ENCODE data around the gene IAH1. TPM values are rescaled to one million over a fixed set of nuclear protein-coding genes. Genes with fewer than 3 reads are reported as not detected.

IAH1 gene
- total and polyA plus RNA-seq, 2 experiments from 2014 or later = 12.7 to 33.7 TPM

GRCh38 chr2:9463698-9464034 is 10.7 kb upstream of the IAH1 start:
- no peaks in the 10 kb centered on the region for H3K27me3 ChIP-seq (ENCODE audit: insufficient read depth)
- no peak overlapping the region for H3K4me3 Mint-ChIP-seq
- peaks cover 5% of the 10 kb centered on the region; the same call in 1 of the 2 replicates for H4K20me1 ChIP-seq (replicated peaks; ENCODE audit: insufficient read depth)
- H3K27ac Mint-ChIP-seq = no peak overlapping the region
- no peaks in the 10 kb centered on the region for H3K4me1 Mint-ChIP-seq
- H3K4me1 ChIP-seq (ENCODE audit: insufficient read depth) = no peaks in the 10 kb centered on the region
- ATAC-seq (no peak), DNase-seq (ENCODE audit: low spot score) (no peak)
- H3F3A ChIP-seq (replicated peaks; ENCODE audit: low read depth) = no peaks in the 10 kb centered on the region
- H3K36me3 Mint-ChIP-seq (ENCODE audit: low read depth) = peaks cover 46% of the 10 kb centered on the region
- H3K4me2 ChIP-seq = no peak overlapping the region
- no peak overlapping the region for H2AFZ ChIP-seq
- H3K27ac ChIP-seq (ENCODE audit: low read depth) = no peak overlapping the region
- no peak for TF ChIP-seq ZNF114 (CRISPR knock-in tag; IDR thresholded peaks at IDR 0.05)
- TF ChIP-seq JUNB (IDR thresholded peaks at IDR 0.05; ENCODE audit: unreplicated experiment) = no peak
- no peak for TF ChIP-seq EZH2phosphoT487 (IDR thresholded peaks at IDR 0.05; ENCODE audit: unreplicated experiment)
- no peak for TF ChIP-seq EZH2 (IDR thresholded peaks at IDR 0.05; ENCODE audit: low read depth, unreplicated experiment)
- no peak for TF ChIP-seq STAT1 (IDR thresholded peaks at IDR 0.05; ENCODE audit: unreplicated experiment)
- TF ChIP-seq NANOG (IDR thresholded peaks at IDR 0.05; ENCODE audit: borderline replicate concordance) = no peak
- no peak for TF ChIP-seq ETS1 (IDR thresholded peaks at IDR 0.05)
- no peak for TF ChIP-seq CREB1 (CRISPR knock-in tag; IDR thresholded peaks at IDR 0.05; ENCODE audit: low read depth)
- TF ChIP-seq CTCF (conservative IDR thresholded peaks at IDR 0.05; ENCODE audit: low read depth in 2 of 2) = no peak
- no peak for TF ChIP-seq POLR2AphosphoS5 (IDR thresholded peaks at IDR 0.05; ENCODE audit: low read depth)
- H3K27me3 Mint-ChIP-seq (ENCODE audit: insufficient read depth, low read depth, poor library complexity) = no peaks in the 10 kb centered on the region
- H3K79me2 ChIP-seq (replicated peaks; ENCODE audit: insufficient read depth) = no peaks in the 10 kb centered on the region
- H3K9me3 Mint-ChIP-seq = no peaks in the 10 kb centered on the region
- H3K36me3 ChIP-seq (ENCODE audit: insufficient read depth) = peaks cover 7% of the 10 kb centered on the region
- H3K9me2 ChIP-seq (ENCODE audit: insufficient read depth) = no peaks in the 10 kb centered on the region
- H3K4me3 ChIP-seq = no peak overlapping the region

- peaks cover 39% of the 10 kb centered on the region for H3K36me3 Mint-ChIP-seq (ENCODE audit: low read depth)
- TF ChIP-seq POLR2AphosphoS5 (IDR thresholded peaks at IDR 0.05; ENCODE audit: low read depth) = no peak
- no peak for TF ChIP-seq NANOG (IDR thresholded peaks at IDR 0.05; ENCODE audit: borderline replicate concordance)
- no peak for TF ChIP-seq ZNF114 (CRISPR knock-in tag; IDR thresholded peaks at IDR 0.05)
- TF ChIP-seq STAT1 (IDR thresholded peaks at IDR 0.05; ENCODE audit: unreplicated experiment) = no peak
- TF ChIP-seq EZH2phosphoT487 (IDR thresholded peaks at IDR 0.05; ENCODE audit: unreplicated experiment) = no peak
- TF ChIP-seq CTCF (conservative IDR thresholded peaks at IDR 0.05; ENCODE audit: low read depth in 2 of 2) = no peak
- TF ChIP-seq EZH2 (IDR thresholded peaks at IDR 0.05; ENCODE audit: low read depth, unreplicated experiment) = no peak
Observed at GRCh38 chr2:9465170-9465569, 9.2 kb upstream of the IAH1 start.

More at GRCh38 chr2:9465170-9465569, 9.2 kb upstream of the IAH1 start:
- no peaks in the 10 kb centered on the region for H3K27me3 Mint-ChIP-seq (ENCODE audit: insufficient read depth, low read depth, poor library complexity)
- Histone ChIP-seq H2AFZ (no peak overlapping the region), H3K36me3 (ENCODE audit: insufficient read depth) (peaks cover 7% of the 10 kb centered on the region), H4K20me1 (replicated peaks; ENCODE audit: insufficient read depth) (peaks cover 5% of the 10 kb centered on the region; the same call in 1 of the 2 replicates), H3K27me3 (ENCODE audit: insufficient read depth) (no peaks in the 10 kb centered on the region), H3K4me1 (ENCODE audit: insufficient read depth) (no peaks in the 10 kb centered on the region), H3K79me2 (replicated peaks; ENCODE audit: insufficient read depth) (no peaks in the 10 kb centered on the region), H3K4me2 (no peak overlapping the region), H3K9me2 (ENCODE audit: insufficient read depth) (no peaks in the 10 kb centered on the region), H3K27ac (ENCODE audit: low read depth) (no peak overlapping the region), H3F3A (replicated peaks; ENCODE audit: low read depth) (no peaks in the 10 kb centered on the region), H3K4me3 (no peak overlapping the region)
- DNase-seq (ENCODE audit: low spot score) (no peak), ATAC-seq (no peak)
- H3K9me3 Mint-ChIP-seq = no peaks in the 10 kb centered on the region
- no peak overlapping the region for H3K27ac Mint-ChIP-seq
- H3K4me3 Mint-ChIP-seq = no peak overlapping the region
- H3K4me1 Mint-ChIP-seq = no peaks in the 10 kb centered on the region
